Measurements from ENCODE around the gene PGPEP1.
"Not testable (repeated sequence)": the region's sequence is repeated elsewhere in the genome, so short reads cannot be mapped to it uniquely, and the experiment has no call there.

PGPEP1 gene

DNA sequence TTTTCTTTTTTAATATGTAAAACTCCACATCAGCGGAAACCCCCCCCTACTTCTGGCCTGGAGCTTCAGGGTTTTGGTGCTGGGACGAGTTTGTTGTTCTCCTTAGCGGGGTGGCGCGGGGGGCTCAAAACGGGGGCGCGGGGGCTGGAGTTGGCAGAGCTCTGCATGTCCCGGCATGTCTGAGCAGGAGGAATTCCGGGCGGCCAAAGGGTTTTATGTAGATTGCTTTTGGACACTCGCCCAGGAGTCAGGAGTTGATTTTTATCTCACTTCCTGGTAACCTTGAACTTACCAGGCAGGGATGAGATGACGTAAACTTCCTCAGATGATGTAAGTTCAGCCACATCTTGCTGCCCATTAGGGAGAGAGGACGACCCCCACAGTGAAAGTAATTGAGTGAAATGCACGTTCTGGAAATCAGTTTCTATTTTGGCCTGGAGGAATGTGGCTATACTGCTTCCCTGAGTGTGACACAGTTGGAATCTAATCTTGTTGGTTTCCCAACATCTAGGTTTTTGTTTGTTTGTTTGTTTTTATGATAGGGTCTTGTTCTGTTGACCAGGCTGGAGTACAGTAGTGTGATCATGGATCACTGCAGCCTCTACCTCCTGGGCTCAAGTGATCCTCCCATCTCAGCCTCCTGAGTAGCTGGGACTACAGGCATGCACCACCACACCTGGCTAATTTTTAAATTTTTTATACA lies 24.6 kb downstream of the PGPEP1 start:
- DNase-seq, result peak; percentile 98

GRCh38 chr19:18366021-18366435 lies 25.6 kb downstream of the PGPEP1 start:
- no peak for DNase-seq

DNA sequence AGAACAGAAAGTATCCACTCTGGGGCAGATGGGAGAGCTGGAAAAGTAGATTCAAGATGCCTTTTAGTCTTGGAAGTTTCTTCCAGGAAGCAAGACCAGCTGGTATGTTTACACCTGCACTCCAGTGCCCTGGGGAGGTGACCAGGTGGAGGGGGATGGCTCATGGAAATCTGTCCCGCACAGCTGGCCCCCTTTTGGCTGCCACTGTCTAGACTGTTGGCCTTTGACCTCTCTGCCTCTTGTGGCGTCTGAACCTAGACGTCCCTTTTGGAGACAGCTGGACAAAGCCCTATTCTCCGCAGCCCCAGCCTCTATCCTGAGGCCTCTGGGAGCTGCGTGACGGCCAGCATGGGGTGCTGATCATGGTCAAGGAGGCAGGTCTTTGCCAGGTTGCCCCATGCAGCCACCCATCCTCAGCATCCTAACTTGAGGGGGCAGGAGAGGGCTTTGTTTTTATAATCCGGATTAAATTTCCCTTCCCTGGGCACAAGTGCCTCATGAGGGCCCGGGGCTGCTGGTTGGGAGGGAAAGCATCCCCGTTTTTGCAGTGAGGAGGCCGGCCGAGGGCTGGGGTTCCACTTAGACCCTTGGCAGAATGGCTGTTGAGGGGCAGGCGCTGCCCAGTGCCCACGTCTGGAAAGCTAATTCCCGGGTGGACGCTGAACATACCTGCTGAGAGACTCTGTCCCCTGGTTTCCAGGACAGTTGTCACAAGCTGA lies 28.3 kb downstream of the PGPEP1 start:
- DNase-seq, result peak; percentile 75

DNA sequence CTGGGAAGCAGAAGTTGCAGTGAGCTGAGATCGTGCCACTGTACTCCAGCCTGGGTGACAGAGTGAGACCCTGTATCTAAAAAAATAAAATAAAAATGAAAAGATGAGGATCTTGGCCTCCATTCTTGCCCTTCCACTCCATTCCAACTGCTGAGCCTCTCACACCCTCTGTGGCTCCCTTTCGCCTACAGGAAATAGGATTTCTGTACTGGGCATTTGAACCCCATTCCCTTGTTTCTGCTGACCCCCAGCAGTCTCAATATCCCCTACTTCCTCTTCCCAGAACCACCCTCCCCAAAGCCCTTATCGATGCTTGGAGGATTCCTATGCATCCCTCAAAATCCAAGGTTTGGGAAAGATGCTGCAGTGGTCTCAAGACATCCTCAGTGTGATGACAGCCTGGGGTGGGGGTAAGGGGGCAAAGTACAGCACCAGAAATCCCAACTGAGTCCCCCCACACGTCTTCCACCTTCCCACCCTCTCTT lies 33.1 kb downstream of the PGPEP1 start:
- DNase-seq, result no peak

GRCh38 chr19:18373892-18374629 lies 33.7 kb downstream of the PGPEP1 start:
- DNase-seq, result peak; percentile 96

GRCh38 chr19:18377026-18377425 lies 36.6 kb downstream of the PGPEP1 start:
- peak; percentile 89 for DNase-seq

DNA sequence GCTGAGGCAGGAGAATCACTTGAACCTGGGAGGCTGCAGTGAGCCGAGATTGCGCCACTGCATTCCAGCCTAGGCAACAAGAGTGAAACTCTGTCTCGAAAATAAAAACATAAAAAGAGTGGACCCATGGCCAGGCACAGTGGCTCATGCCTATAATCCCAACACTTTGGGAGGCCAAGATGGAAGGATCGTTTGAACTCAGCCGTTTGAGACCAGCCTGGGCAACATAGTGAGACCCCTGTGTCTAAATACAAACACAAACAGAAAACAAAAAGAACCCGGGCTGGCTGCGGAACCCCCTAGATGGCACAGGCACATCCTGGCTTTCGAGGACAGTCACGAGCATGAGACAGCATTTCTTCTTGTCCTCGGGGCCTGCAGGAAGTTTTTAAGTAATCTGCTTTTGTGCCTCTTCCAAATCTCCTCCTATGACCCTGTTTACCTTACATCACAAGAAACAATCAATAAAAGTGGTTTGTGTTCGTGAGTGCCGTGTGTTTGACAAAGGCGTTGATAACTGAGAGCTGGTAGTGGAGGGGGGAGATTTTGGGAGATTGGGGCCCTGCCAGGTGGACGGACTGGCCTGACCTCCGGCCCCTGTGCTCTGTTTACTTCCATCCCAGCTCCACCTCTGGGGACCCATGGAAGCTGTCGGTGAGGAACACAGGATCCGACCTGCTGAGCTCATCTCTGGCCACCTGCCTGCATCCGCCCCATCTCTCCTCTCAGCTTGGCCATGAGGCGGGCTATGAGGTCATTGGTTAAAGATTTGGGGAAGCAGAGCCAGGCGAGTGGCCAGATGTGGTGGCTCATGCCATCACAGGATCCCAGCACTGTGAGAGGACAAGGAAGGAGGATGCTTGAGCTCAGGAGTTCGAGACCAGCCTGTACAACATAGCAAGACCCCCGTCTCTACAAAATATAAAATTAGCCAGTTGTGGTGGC lies 39.7 kb downstream of the PGPEP1 start:
- peak; percentile 82 for DNase-seq

DNA sequence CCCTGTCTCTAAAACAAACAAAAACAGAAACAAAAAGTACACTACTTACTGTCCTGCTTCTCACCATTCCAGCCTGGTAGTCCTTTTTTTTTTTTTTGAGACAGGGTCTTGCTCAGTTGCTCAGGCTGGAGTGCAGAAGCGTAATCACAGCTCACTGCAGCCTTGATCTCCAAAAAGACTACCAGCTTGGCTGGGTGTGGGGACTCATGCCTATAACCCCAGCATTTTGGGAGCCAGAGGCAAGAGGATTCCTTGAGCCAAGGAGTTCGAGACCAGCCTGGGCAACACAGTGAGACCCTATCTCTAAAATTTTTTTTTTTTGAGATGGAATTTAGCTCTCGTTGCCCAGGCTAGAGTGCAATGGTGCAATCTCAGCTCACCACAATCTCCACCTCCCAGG lies 40.4 kb downstream of the PGPEP1 start:
- no peak for DNase-seq

DNA sequence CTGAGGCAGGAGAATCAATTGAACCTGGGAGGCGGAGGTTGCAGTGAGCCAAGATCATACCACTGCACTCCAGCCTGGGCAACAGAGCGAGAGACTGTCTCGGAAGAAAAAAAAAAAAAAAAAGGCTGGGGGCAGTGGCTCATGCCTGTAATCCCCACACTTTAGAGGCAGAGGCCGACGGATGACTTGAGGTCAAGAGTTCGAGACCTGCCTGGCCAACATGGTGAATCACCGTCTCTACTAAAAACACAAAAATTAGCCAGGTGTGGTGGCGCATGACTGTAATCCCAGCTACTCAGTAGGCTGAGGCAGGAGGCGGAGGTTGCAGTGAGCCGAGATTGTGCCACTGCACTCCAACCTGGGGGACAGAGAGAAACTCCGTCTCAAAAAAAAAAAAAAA lies 43.2 kb downstream of the PGPEP1 start:
- DNase-seq, result not testable (repeated sequence)

- no peak for DNase-seq
These were observed 44.4 kb downstream of the PGPEP1 start for GRCh38 chr19:18384775-18385174.

GRCh38 chr19:18385359-18385674 lies 44.9 kb downstream of the PGPEP1 start:
- DNase-seq, result no peak

- peak; percentile 87 for DNase-seq
These were observed 45.5 kb downstream of the PGPEP1 start, which contains the start of gene GDF15 for GRCh38 chr19:18385675-18386542. TSS of gene GDF15 (plus strand) at chr19:18386158. CDS start at chr19:18386190, 32 bp downstream.

GRCh38 chr19:18386543-18387271 lies 46.3 kb downstream of the PGPEP1 start:
- DNase-seq, result peak; percentile 46

DNA sequence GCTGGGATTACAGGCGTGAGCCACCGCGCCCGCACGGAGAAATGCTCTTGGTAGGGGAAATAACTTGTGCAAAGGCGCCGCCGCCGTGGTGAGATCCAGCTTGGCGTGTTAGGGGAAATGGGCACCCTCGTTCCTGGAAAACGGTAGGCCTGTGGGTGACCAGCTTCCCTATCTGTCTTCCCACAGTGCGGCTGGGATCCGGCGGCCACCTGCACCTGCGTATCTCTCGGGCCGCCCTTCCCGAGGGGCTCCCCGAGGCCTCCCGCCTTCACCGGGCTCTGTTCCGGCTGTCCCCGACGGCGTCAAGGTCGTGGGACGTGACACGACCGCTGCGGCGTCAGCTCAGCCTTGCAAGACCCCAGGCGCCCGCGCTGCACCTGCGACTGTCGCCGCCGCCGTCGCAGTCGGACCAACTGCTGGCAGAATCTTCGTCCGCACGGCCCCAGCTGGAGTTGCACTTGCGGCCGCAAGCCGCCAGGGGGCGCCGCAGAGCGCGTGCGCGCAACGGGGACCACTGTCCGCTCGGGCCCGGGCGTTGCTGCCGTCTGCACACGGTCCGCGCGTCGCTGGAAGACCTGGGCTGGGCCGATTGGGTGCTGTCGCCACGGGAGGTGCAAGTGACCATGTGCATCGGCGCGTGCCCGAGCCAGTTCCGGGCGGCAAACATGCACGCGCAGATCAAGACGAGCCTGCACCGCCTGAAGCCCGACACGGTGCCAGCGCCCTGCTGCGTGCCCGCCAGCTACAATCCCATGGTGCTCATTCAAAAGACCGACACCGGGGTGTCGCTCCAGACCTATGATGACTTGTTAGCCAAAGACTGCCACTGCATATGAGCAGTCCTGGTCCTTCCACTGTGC lies 47.9 kb downstream of the PGPEP1 start:
- DNase-seq, result peak; percentile 88

DNA sequence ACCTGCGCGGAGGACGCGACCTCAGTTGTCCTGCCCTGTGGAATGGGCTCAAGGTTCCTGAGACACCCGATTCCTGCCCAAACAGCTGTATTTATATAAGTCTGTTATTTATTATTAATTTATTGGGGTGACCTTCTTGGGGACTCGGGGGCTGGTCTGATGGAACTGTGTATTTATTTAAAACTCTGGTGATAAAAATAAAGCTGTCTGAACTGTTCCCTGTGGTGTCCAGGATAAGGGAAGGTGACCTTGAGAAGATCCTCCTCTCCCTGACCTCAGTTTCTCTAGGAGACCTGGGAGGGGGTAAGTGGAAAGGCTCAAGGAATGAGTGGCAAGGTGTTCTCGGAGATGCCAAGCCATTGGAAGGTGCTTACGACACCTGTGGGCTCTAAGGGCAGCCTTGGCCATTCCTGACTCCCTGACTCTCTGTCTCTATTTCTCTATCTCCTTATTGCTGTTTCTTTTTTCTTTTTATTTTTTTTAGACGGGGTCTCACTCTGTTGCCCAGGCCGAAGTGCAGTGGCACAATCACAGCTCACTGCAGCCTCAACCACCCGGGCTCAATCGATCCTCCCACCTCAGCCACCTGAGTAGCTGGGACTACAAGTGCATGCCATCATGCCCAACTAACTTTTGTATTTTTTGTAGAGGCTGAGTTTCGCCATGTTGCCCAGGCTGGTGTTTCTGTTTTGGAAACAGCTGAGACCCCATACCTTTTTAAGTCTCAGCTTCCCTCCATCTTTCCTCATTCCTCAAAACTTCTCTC lies 48.7 kb downstream of the PGPEP1 start:
- no peak for DNase-seq

- no peak for DNase-seq
These were observed 49.3 kb downstream of the PGPEP1 start for GRCh38 chr19:18389726-18390064.

- DNase-seq, result peak; percentile 67
These were observed 49.9 kb downstream of the PGPEP1 start for GRCh38 chr19:18390065-18390907.

DNA sequence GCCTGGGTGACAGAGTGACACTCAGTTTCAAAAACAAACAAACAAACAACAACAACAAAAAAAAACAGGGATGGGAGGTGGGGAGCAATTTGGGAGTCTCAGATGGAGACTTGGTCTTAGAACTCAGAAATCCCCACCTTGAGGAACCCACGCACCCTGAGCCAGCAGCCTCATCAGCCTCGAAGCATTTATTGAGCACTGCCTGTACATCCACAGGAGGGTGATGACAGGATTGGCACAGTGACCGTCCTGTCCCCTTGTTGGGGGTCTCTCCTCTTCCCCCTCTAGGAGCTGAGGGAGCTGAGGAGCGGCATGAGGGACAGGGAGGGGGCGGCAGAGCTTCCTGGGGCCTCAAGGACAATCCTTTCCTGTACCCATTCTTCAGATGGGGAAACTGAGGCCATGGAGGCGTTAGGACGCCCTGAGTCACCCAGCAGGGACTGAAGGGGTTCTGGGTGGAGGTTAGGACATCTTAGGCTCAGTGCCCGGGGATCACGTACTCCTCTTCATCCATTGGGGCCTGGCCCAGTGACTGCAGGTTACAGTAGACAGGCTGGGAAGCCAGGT lies 51.2 kb downstream of the PGPEP1 start:
- DNase-seq, result no peak

Data from NCI-H69 (cell line).